NCI-H146 treated with DMSO at 0.1 percent for 48 hours (cell line): ENCODE measurements around the gene OTOP3.
A peak's percentile ranks its signal among the peaks of the same experiment; 100 is the strongest.
"Not testable (repeated sequence)": the region's sequence is repeated elsewhere in the genome, so short reads cannot be mapped to it uniquely, and the experiment has no call there.

ENCODE experiments used
- DNase-seq: peaks from one replicate; lab custom pipeline; 2025; ENCODE audit not compliant: unreplicated experiment; lab: John Stamatoyannopoulos, UW

Gene OTOP3

GRCh38 chr17:74959826-74960515 is 24.3 kb downstream of the OTOP3 start:
- no peak for DNase-seq

- DNase-seq = no peak
These were observed 25.1 kb downstream of the OTOP3 start for GRCh38 chr17:74960570-74961342.

- peak; percentile 52 for DNase-seq
These were observed 26.1 kb downstream of the OTOP3 start for GRCh38 chr17:74961657-74962350.

- DNase-seq = no peak
These were observed 27.1 kb downstream of the OTOP3 start for GRCh38 chr17:74962622-74963394.

GRCh38 chr17:74963656-74964055 is 28.0 kb downstream of the OTOP3 start:
- no peak for DNase-seq

- no peak for DNase-seq
These were observed 28.6 kb downstream of the OTOP3 start for GRCh38 chr17:74964246-74964761.

- no peak for DNase-seq
These were observed 29.4 kb downstream of the OTOP3 start for GRCh38 chr17:74964988-74965622.

GRCh38 chr17:74968361-74968780 is 32.7 kb downstream of the OTOP3 start:
- DNase-seq = no peak

GRCh38 chr17:74969501-74969900 is 33.8 kb downstream of the OTOP3 start:
- DNase-seq = not testable (repeated sequence)

- no peak for DNase-seq
These were observed 34.7 kb downstream of the OTOP3 start for GRCh38 chr17:74970395-74970794.

GRCh38 chr17:74971069-74971841 is 35.6 kb downstream of the OTOP3 start:
- no peak for DNase-seq

- DNase-seq = no peak
These were observed 36.1 kb downstream of the OTOP3 start for GRCh38 chr17:74971842-74972106.

GRCh38 chr17:74972107-74972972 is 36.6 kb downstream of the OTOP3 start, which contains the start of gene HID1:
Gene HID1, minus strand, starts transcription at chr17:74972759. Its CDS starts 103 bp downstream, at chr17:74972656.
- peak; percentile 72 for DNase-seq

- DNase-seq = peak; percentile 48
These were observed 37.3 kb downstream of the OTOP3 start for GRCh38 chr17:74972973-74973328.

GRCh38 chr17:74975943-74976342 is 40.2 kb downstream of the OTOP3 start:
- no peak for DNase-seq

GRCh38 chr17:74977802-74978201 is 42.1 kb downstream of the OTOP3 start:
- no peak for DNase-seq

- DNase-seq = no peak
These were observed 42.5 kb downstream of the OTOP3 start for GRCh38 chr17:74978240-74978639.

GRCh38 chr17:74979408-74980146 is 43.9 kb downstream of the OTOP3 start:
- DNase-seq = no peak
